Measurements from ENCODE around the gene CCHCR1. TPM values are rescaled to one million over a fixed set of nuclear protein-coding genes. Genes with fewer than 3 reads are reported as not detected.
A peak's percentile ranks its signal among the peaks of the same experiment; 100 is the strongest.

The CCHCR1 gene
- total and polyA plus RNA-seq, 2 of the 13 experiments (the other 11 are each of a cell fraction or from before 2014, with no cell fraction given) = 14.6 to 28.2 TPM

DNA sequence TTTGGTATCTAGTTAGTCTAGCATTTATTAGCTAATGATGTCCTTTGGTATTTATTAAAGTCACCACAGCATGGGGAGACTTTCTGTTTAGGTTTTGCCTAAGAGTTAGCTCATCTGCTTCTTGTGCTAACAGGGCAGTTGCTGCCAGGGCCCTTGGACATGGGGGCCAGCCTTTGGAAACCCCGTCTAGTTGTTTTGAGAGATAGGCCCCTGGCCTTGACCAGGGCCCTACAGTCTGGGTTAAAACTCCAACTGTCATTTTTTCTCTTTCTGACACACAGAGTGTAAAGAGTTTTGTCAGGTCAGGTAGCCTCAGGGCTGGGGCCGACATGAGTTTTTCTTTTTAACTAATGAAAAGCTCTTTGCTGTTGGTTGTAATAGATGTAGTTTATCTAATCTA, 25.7 kb upstream of the CCHCR1 start (continued):
- TF ChIP-seq, protein P1, sequence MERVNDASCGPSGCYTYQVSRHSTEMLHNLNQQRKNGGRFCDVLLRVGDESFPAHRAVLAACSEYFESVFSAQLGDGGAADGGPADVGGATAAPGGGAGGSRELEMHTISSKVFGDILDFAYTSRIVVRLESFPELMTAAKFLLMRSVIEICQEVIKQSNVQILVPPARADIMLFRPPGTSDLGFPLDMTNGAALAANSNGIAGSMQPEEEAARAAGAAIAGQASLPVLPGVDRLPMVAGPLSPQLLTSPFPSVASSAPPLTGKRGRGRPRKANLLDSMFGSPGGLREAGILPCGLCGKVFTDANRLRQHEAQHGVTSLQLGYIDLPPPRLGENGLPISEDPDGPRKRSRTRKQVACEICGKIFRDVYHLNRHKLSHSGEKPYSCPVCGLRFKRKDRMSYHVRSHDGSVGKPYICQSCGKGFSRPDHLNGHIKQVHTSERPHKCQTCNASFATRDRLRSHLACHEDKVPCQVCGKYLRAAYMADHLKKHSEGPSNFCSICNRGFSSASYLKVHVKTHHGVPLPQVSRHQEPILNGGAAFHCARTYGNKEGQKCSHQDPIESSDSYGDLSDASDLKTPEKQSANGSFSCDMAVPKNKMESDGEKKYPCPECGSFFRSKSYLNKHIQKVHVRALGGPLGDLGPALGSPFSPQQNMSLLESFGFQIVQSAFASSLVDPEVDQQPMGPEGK (CRISPR knock-in tag; IDR thresholded peaks at IDR 0.05) = peak; percentile 67
- TF ChIP-seq AHDC1 (CRISPR knock-in tag; IDR thresholded peaks at IDR 0.05; ENCODE audit: borderline replicate concordance) = 0 out of 2 replicates have a peak, but pooled peaks have one; percentile 29

- Histone ChIP-seq H3K27ac (ENCODE audit: extremely low read length, insufficient read depth, low read length) (no peak overlapping the region), H3K4me3 (replicated peaks in 1 of 3; ENCODE audit: insufficient read depth in 1 of 3, low read depth in 2 of 3, low read length in 3 of 3) (no peak overlapping the region), H3K27me3 (ENCODE audit: control insufficient read depth in 1 of 2, insufficient read depth in 2 of 2, low read length in 2 of 2) (no peaks in the 10 kb centered on the region), H3K9me3 (ENCODE audit: low read length) (no peaks in the 10 kb centered on the region), H3K9ac (ENCODE audit: insufficient read depth, low read depth, low read length) (no peak overlapping the region), H2AFZ (ENCODE audit: low read length) (no peak overlapping the region), H3K36me3 (replicated peaks in 1 of 2; ENCODE audit: control insufficient read depth in 1 of 2, insufficient read depth in 2 of 2, low read length in 2 of 2) (peaks cover 10 to 42% of the 10 kb centered on the region in 2 experiments), H4K20me1 (ENCODE audit: insufficient read depth, low read length) (peaks cover 4% of the 10 kb centered on the region; the same call in 1 of the 2 replicates), H3K79me2 (ENCODE audit: insufficient read depth, low read length) (peaks cover 50% of the 10 kb centered on the region), H3K4me2 (ENCODE audit: low read depth, low read length) (no peak overlapping the region), H3K4me1 (ENCODE audit: insufficient read depth, low read length) (peaks cover 22% of the 10 kb centered on the region)
- POLR2A ChIA-PET = no interaction called here
- WGBS (ENCODE audit: low lambda C conversion rate) = 98% methylated on average over 26 of the region's 26 CpGs
- ATAC-seq (no peak), FAIRE-seq (no peak), DNase-seq (ENCODE audit: low spot score) (no peak)
- no TSS peak for BruUV-seq (replicated peaks)
- intact Hi-C loops (cut with micrococcal nuclease; ENCODE audit: unreplicated experiment) = no loop called here
- in situ Hi-C loops (cut with HindIII; ENCODE audit: extremely low pct_ligation_motif_present, low pct_unique_long_range_greater_than_20kb) = no loop called here
- CTCF ChIA-PET (ENCODE audit: low intra/inter-chr PET ratio, low total read pairs) = no interaction called here
- TF ChIP-seq ZNF644 (CRISPR knock-in tag; IDR thresholded peaks at IDR 0.05; ENCODE audit: low read depth) (no peak), AGO2 (optimal IDR thresholded peaks at IDR 0.05; ENCODE audit: low read depth, low read length) (peak; percentile 16), NFYC (CRISPR knock-in tag; IDR thresholded peaks at IDR 0.05) (peak; percentile 30; the same call in 1 of the 2 replicates), RBFOX2 (IDR thresholded peaks at IDR 0.05; ENCODE audit: low read depth, low read length) (peak; percentile 15; the same call in 1 of the 2 replicates), NFYB (CRISPR knock-in tag; IDR thresholded peaks at IDR 0.05) (peak; percentile 56)
- TF ChIP-seq, protein P2, sequence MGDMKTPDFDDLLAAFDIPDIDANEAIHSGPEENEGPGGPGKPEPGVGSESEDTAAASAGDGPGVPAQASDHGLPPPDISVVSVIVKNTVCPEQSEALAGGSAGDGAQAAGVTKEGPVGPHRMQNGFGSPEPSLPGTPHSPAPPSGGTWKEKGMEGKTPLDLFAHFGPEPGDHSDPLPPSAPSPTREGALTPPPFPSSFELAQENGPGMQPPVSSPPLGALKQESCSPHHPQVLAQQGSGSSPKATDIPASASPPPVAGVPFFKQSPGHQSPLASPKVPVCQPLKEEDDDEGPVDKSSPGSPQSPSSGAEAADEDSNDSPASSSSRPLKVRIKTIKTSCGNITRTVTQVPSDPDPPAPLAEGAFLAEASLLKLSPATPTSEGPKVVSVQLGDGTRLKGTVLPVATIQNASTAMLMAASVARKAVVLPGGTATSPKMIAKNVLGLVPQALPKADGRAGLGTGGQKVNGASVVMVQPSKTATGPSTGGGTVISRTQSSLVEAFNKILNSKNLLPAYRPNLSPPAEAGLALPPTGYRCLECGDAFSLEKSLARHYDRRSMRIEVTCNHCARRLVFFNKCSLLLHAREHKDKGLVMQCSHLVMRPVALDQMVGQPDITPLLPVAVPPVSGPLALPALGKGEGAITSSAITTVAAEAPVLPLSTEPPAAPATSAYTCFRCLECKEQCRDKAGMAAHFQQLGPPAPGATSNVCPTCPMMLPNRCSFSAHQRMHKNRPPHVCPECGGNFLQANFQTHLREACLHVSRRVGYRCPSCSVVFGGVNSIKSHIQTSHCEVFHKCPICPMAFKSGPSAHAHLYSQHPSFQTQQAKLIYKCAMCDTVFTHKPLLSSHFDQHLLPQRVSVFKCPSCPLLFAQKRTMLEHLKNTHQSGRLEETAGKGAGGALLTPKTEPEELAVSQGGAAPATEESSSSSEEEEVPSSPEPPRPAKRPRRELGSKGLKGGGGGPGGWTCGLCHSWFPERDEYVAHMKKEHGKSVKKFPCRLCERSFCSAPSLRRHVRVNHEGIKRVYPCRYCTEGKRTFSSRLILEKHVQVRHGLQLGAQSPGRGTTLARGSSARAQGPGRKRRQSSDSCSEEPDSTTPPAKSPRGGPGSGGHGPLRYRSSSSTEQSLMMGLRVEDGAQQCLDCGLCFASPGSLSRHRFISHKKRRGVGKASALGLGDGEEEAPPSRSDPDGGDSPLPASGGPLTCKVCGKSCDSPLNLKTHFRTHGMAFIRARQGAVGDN (CRISPR knock-in tag; IDR thresholded peaks at IDR 0.05) = 0 out of 2 replicates have a peak, but pooled peaks have one; percentile 21
- TF ChIP-seq, protein P3, sequence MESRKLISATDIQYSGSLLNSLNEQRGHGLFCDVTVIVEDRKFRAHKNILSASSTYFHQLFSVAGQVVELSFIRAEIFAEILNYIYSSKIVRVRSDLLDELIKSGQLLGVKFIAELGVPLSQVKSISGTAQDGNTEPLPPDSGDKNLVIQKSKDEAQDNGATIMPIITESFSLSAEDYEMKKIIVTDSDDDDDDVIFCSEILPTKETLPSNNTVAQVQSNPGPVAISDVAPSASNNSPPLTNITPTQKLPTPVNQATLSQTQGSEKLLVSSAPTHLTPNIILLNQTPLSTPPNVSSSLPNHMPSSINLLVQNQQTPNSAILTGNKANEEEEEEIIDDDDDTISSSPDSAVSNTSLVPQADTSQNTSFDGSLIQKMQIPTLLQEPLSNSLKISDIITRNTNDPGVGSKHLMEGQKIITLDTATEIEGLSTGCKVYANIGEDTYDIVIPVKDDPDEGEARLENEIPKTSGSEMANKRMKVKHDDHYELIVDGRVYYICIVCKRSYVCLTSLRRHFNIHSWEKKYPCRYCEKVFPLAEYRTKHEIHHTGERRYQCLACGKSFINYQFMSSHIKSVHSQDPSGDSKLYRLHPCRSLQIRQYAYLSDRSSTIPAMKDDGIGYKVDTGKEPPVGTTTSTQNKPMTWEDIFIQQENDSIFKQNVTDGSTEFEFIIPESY (CRISPR knock-in tag; IDR thresholded peaks at IDR 0.05) = no peak
These were observed 22.9 kb upstream of the CCHCR1 start for GRCh38 chr6:31180500-31180899.

All from HepG2 (cell line).